Ovary (tissue), 9 donors: ENCODE measurements around the gene ST7. TPM values are rescaled to one million over a fixed set of nuclear protein-coding genes. Genes with fewer than 3 reads are reported as not detected.
A peak's percentile ranks its signal among the peaks of the same experiment; 100 is the strongest.

ENCODE experiments used
- DNase-seq, 5 donors: peaks; one replicate each; pipeline ENCODE4 v3.0.0-alpha.2; 2019 to 2020
- H3K27ac ChIP-seq, 2 donors: fragments of 200-600 bp; one replicate each; pipeline versions ENCODE4 v1.5.1 to v1.8.0; 2019 to 2022
- H3K27me3 ChIP-seq: fragments of 200-600 bp; one replicate; pipeline ENCODE4 v1.8.0; 2022
- H3K36me3 ChIP-seq: fragments of 200-600 bp; sonication (generic); one replicate; pipeline ENCODE4 v1.5.1; 2019
- H3K4me1 ChIP-seq: one replicate; pipeline ENCODE4 v1.8.1; 2013; ENCODE audit warnings: mild to moderate bottlenecking, moderate library complexity; ENCODE audit not compliant: insufficient read depth
- H3K4me3 ChIP-seq: fragments of 200-600 bp; sonication (generic); one replicate; pipeline ENCODE4 v1.5.1; 2017
- H3K9me3 ChIP-seq, 2 donors: fragments of 200-600 bp in 1 of 2; sonication (generic) in 1 of 2; one replicate each; pipeline versions ENCODE4 v1.5.1 to v1.8.1; 2013 to 2019; ENCODE audit warnings: mild to moderate bottlenecking in 1 of 2, moderate library complexity in 1 of 2
- EP300 ChIP-seq: sonication (generic); formaldehyde crosslinking; IDR thresholded peaks from one replicate; pipeline ENCODE4 v1.6.1; 2017; ENCODE audit warnings: antibody characterized with exemption
- POLR2A ChIP-seq: fragments of 450-650 bp; IDR thresholded peaks from one replicate; pipeline ENCODE4 v1.6.1; 2017; ENCODE audit warnings: antibody characterized with exemption, mild to moderate bottlenecking, moderate library complexity
- WGBS, 3 donors: extraction: QIAGEN DNeasy Blood & Tissue Kit in 1 of 3; methylation state at CpG; one replicate each; pipeline versions ENCODE4 v1.1.5 to v1.1.7; 2013 to 2017; 5-methylcytosine and 5-hydroxymethylcytosine counted together
- intact Hi-C, 4 donors: fragments of 100-400 bp; cut with DNase I; formaldehyde crosslinking; loops; one replicate each; pipeline versions ENCODE4 v1.11.0 to v1.15.1; 2022 to 2023
- polyA plus RNA-seq, 2 donors: library from polyadenylated mRNA; stranded (reverse); fragments of 200-250 nt in 1 of 2; fragments of 350-450 nt in 1 of 2; fragmentation: Illumina TruSeq in 1 of 2; extraction: RNeasy Lipid Tissue Mini Kit (QIAGEN cat#74804) in 1 of 2; gene quantifications; one replicate each; pipeline ENCODE4 v1.2.3, GENCODE V29; 2013 to 2014
- total RNA-seq, 7 donors: library from RNA; depleted of rRNA in 2 of 7; stranded (reverse); fragments of >200 nt in 2 of 7; fragmentation: NEBNext Ultra II Directional in 3 of 7; extraction: Animal tissue kit (Norgen Biotek cat#: 25700) in 3 of 7; gene quantifications; one replicate each; pipeline versions ENCODE4 v1.1.0 to v1.2.4, GENCODE V29; 2016 to 2023
- TF ChIP-seq, protein P1 (sequence below), 3 donors: fragments of 450-650 bp in 2 of 3; fragments of 200-600 bp in 1 of 3; IDR thresholded peaks; one replicate each; pipeline versions ENCODE4 v1.5.1 to v1.8.0; 2016 to 2022; ENCODE audit warnings: antibody characterized with exemption in 3 of 3, mild to moderate bottlenecking in 1 of 3
- donor health status: DM: no; HTN: no; CAD: no; lungs with moderate emphysema.
- donor health status: DM: no; HTN: no; CAD: no.
- donor health status: Bipolar disorder and iron deficiency.
- donor health status: DM: yes; HTN: yes; CAD: no.
- donor health status: DM: no; HTN: no; CAD: no.
- donor health status: DM: yes; HTN: yes; CAD: no.

The ST7 gene
- total and polyA plus RNA-seq, 9 donors = 14.1 to 37.7 (median 18.8) TPM

DNA sequence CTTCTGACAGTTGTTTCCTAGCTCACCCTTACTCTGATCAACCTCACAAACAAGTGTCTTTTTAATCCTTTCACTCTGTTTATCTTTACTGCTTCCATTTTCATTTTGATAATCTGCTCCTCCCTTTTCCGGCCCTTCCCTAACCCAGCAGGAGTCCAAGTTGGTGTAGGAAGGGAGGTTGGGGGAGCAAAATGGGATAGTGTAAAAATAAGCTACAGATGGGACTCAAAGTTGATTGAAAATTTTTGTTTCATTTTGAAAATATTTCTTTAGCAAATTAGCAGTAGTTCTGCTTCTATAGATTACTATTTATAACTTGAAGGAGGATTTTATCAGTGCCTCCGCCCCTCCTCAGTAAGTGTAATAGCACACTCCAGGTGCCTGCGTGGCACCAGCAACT, 257.6 kb downstream of the ST7 start:
- 93 to 95% (median 93%) methylated on average over 3 of the region's 3 CpGs for WGBS, 3 donors
- Histone ChIP-seq H3K27ac (no peak overlapping the region), H3K4me1 (no peaks in the 10 kb centered on the region), H3K4me3 (no peak overlapping the region), H3K9me3 (no peaks in the 10 kb centered on the region), H3K36me3 (no peaks in the 10 kb centered on the region), H3K27me3 (no peaks in the 10 kb centered on the region)
- intact Hi-C loops = no loop called here
- no peak for TF ChIP-seq POLR2A
- TF ChIP-seq, protein P1, sequence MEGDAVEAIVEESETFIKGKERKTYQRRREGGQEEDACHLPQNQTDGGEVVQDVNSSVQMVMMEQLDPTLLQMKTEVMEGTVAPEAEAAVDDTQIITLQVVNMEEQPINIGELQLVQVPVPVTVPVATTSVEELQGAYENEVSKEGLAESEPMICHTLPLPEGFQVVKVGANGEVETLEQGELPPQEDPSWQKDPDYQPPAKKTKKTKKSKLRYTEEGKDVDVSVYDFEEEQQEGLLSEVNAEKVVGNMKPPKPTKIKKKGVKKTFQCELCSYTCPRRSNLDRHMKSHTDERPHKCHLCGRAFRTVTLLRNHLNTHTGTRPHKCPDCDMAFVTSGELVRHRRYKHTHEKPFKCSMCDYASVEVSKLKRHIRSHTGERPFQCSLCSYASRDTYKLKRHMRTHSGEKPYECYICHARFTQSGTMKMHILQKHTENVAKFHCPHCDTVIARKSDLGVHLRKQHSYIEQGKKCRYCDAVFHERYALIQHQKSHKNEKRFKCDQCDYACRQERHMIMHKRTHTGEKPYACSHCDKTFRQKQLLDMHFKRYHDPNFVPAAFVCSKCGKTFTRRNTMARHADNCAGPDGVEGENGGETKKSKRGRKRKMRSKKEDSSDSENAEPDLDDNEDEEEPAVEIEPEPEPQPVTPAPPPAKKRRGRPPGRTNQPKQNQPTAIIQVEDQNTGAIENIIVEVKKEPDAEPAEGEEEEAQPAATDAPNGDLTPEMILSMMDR (IDR thresholded peaks at IDR 0.05) = no peak
- no peak for TF ChIP-seq EP300
- no peak for DNase-seq

DNA sequence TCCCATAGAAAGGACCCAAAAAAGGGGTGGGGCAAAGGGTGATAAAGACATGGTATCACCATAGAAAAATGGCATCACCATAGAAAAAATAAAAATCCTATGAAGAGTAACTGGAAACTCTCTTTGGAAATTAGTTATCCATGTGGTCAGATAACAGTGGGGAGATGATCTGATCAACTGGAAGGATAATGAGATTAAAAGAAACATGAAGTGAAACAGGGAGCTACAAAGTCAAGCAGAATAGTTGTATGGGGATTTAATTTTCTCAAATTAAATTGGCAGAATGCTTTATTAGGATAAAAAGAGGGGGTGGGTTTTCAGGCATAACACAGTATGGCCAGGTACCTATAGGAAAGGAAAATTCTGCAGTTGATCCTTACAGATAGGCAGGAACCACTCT, 258.3 kb downstream of the ST7 start:
- H3K36me3 ChIP-seq = no peaks in the 10 kb centered on the region
- H3K4me1 ChIP-seq = peaks cover 2% of the 10 kb centered on the region
- DNase-seq = no peak
- no peaks in the 10 kb centered on the region for H3K9me3 ChIP-seq
- TF ChIP-seq, protein P1 (IDR thresholded peaks at IDR 0.05) = no peak
- TF ChIP-seq EP300 (no peak), POLR2A (no peak)
- H3K4me3 ChIP-seq = no peak overlapping the region
- intact Hi-C loops = no loop called here
- H3K27ac ChIP-seq = no peak overlapping the region
- H3K27me3 ChIP-seq = no peaks in the 10 kb centered on the region

DNA sequence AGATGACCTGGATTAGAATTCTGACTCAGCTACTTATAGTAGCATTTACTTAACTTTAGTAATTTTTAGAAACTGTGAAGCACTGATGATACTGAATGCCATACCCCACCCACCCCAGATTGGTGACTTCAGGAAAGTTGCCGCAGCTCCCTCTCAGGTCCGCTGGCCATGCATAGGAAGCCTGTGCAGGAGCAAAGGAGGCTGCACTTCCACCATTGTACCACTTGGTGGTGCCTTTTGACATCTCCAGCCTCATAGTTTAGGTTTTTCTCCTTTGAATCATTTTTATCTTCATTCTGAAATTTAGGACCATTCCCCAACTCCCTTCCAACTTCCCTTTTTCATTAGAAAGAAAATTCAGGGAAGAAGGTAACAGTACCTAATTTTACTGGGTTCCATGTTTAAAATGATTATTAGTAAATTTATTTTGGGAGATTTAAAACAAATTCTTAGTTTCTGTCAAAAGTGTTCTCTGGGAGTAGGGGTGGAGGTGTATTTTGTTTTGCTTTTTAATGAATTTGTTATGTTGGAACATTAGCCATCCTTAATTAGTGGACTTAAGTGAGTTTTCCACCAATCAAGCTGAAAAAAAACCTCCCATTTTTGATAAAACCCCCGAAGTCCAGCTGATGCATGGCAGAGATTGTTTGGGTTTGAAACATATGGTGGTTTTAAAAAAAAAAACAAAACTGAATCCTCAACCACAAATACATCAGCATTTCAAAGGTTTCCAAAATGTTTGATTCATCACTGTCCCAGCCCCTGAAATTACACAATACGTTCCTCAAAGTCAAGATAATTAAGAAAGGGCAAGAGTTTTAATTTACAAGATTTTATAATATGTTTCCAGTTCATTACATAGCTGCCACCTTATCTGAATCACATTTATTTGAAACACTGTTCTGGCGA, 259.9 kb downstream of the ST7 start:
- WGBS, 3 donors = 37 to 50% (median 40%) methylated on average over 5 of the region's 5 CpGs
- H3K9me3 ChIP-seq = no peaks in the 10 kb centered on the region
- intact Hi-C loops = no loop called here
- peak in 2 of 5 donors; percentile 19 to 38 for DNase-seq
- H3K27me3 ChIP-seq = no peaks in the 10 kb centered on the region
- peaks cover 2% of the 10 kb centered on the region for H3K4me1 ChIP-seq
- TF ChIP-seq, protein P1 (IDR thresholded peaks at IDR 0.05) = peak in 2 of 3 donors; percentile 10 to 17
- TF ChIP-seq EP300 = no peak
- H3K4me3 ChIP-seq = no peak overlapping the region
- no peak overlapping the region for H3K27ac ChIP-seq
- no peaks in the 10 kb centered on the region for H3K36me3 ChIP-seq

DNA sequence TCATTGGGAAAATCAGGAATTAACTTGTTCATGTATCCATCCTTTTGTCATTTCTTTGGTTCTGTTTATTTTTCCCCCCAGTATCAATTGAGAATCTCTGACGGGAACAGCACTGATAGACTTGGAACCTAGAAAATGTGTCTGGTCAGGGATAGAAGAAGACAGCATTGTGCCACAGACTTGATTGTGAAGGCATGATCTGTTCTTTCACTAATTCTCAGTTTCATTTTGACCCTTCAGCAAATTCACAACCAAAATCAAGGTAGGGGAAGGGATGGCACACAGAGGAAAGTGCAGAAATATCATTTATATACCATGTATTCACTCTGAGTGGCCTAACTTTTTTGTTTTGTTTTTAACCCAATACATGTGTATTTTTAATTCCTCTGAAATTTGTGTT, 262.7 kb downstream of the ST7 start:
- no peak overlapping the region for H3K27ac ChIP-seq
- no peak overlapping the region for H3K4me3 ChIP-seq
- H3K9me3 ChIP-seq = no peaks in the 10 kb centered on the region
- H3K4me1 ChIP-seq = peaks cover 2% of the 10 kb centered on the region
- DNase-seq = no peak
- TF ChIP-seq, protein P1 (IDR thresholded peaks at IDR 0.05) = no peak
- TF ChIP-seq EP300 (no peak), POLR2A (no peak)
- WGBS, 3 donors = 96 to 100% (median 97%) methylated on average over 1 of the region's 1 CpG
- no peaks in the 10 kb centered on the region for H3K27me3 ChIP-seq
- H3K36me3 ChIP-seq = no peaks in the 10 kb centered on the region
- intact Hi-C loops = no loop called here
